Measurements from ENCODE around the gene AK8.

The AK8 gene

DNA sequence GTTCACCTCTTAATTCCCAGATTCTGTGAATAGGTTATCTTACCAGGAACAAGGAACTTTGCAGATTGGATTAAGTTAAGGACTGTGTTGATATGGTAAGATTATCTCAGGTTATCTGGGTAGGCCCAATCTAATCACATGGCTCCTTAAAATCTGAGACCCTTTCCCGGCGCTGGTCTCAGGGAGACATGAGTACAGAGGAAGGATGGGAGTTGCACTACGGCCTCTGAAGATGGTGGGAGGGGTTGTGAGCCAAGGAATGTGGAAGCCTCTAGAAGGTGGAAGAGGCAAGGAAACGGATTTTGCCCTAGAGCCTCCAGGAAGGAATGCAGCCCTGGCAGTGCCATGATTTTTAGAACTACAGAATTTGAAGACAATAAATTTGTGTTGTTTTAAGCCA is 95.1 kb downstream of the AK8 start:
- no peak overlapping the region for H3K27ac ChIP-seq (ENCODE audit: low read depth, low read length)
- H4K12ac ChIP-seq (ENCODE audit: low read depth, low read length) = no peak overlapping the region
- DNase-seq = no peak
- no peak overlapping the region for H3K4me3 ChIP-seq (ENCODE audit: low read depth, low read length)
- no peak overlapping the region for H3K9ac ChIP-seq (ENCODE audit: low read length)
- H3K79me1 ChIP-seq (ENCODE audit: low read length) = no peaks in the 10 kb centered on the region
- H3K14ac ChIP-seq (ENCODE audit: low read length) = no peak overlapping the region
- no peaks in the 10 kb centered on the region for H3K4me1 ChIP-seq (ENCODE audit: control insufficient read depth in 1 of 2, insufficient read depth in 2 of 2, low read length in 2 of 2)
- no peak overlapping the region for H2BK12ac ChIP-seq (ENCODE audit: low read length)
- H2BK120ac ChIP-seq (ENCODE audit: insufficient read depth, low read length, poor library complexity) = no peak overlapping the region
- H4K8ac ChIP-seq (ENCODE audit: low read depth, low read length) = no peak overlapping the region
- H3K79me2 ChIP-seq (ENCODE audit: control insufficient read depth, insufficient read depth, low read length, poor library complexity) = no peaks in the 10 kb centered on the region
- H3K4ac ChIP-seq (ENCODE audit: low read depth, low read length) = no peak overlapping the region
- H3K36me3 ChIP-seq (ENCODE audit: control insufficient read depth in 1 of 2, insufficient read depth in 2 of 2, low read length in 2 of 2) = no peaks in the 10 kb centered on the region
- no peak overlapping the region for H3K23ac ChIP-seq (ENCODE audit: low read length)
- H3K9me3 ChIP-seq (ENCODE audit: insufficient read depth, low read depth, low read length) = no peaks in the 10 kb centered on the region
- H2BK5ac ChIP-seq (ENCODE audit: low read depth, low read length, poor library complexity) = no peak overlapping the region
- no peak overlapping the region for H4K91ac ChIP-seq (ENCODE audit: low read depth, low read length)
- H2AK5ac ChIP-seq (ENCODE audit: low read length) = no peak overlapping the region
- no peak overlapping the region for H3K18ac ChIP-seq (ENCODE audit: low read length)
- H2AFZ ChIP-seq (ENCODE audit: insufficient read depth, low read length, poor library complexity) = no peak overlapping the region
- no peak overlapping the region for H3K4me2 ChIP-seq (ENCODE audit: low read length)
- no peaks in the 10 kb centered on the region for H3K27me3 ChIP-seq (ENCODE audit: insufficient read depth, low read length)
- WGBS (ENCODE audit: extremely low coverage, insufficient coverage, insufficient read length) = no CpG with 5 or more reads among the region's 4 CpGs

DNA sequence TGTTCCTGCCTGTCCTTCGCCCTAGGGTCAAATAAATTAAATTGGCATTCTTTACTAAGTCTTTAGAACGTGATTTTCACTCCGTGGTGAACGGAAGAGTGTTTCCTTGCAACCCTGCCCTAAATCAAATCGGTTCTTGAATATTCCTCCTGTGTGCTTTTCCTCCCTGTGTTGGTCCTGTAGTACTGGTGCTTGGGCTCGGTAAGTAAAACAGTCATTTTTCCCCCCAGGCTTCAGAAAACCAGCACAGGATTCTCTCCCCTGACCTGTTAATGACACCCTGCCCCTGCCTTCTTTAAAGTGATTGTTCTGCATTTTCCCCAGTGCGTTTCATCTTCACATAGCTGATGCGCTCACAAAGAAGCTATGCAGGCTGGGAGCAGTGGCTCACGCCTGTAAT is 96.0 kb downstream of the AK8 start:
- Histone ChIP-seq H3K4me1 (ENCODE audit: control insufficient read depth in 1 of 2, insufficient read depth in 2 of 2, low read length in 2 of 2) (no peaks in the 10 kb centered on the region), H2BK120ac (ENCODE audit: insufficient read depth, low read length, poor library complexity) (no peak overlapping the region), H3K4me3 (ENCODE audit: low read depth, low read length) (no peak overlapping the region), H2AK5ac (ENCODE audit: low read length) (no peak overlapping the region), H3K23ac (ENCODE audit: low read length) (no peak overlapping the region), H3K4me2 (ENCODE audit: low read length) (no peak overlapping the region), H3K14ac (ENCODE audit: low read length) (no peak overlapping the region), H2AFZ (ENCODE audit: insufficient read depth, low read length, poor library complexity) (no peak overlapping the region), H2BK12ac (ENCODE audit: low read length) (no peak overlapping the region), H4K8ac (ENCODE audit: low read depth, low read length) (no peak overlapping the region), H3K4ac (ENCODE audit: low read depth, low read length) (no peak overlapping the region), H3K27me3 (ENCODE audit: insufficient read depth, low read length) (no peaks in the 10 kb centered on the region), H4K91ac (ENCODE audit: low read depth, low read length) (no peak overlapping the region), H3K18ac (ENCODE audit: low read length) (no peak overlapping the region), H3K36me3 (ENCODE audit: control insufficient read depth in 1 of 2, insufficient read depth in 2 of 2, low read length in 2 of 2) (no peaks in the 10 kb centered on the region), H3K79me1 (ENCODE audit: low read length) (no peaks in the 10 kb centered on the region), H3K27ac (ENCODE audit: low read depth, low read length) (no peak overlapping the region), H2BK5ac (ENCODE audit: low read depth, low read length, poor library complexity) (no peak overlapping the region), H3K79me2 (ENCODE audit: control insufficient read depth, insufficient read depth, low read length, poor library complexity) (no peaks in the 10 kb centered on the region), H3K9me3 (ENCODE audit: insufficient read depth, low read depth, low read length) (peaks cover 2% of the 10 kb centered on the region), H3K9ac (ENCODE audit: low read length) (no peak overlapping the region), H4K12ac (ENCODE audit: low read depth, low read length) (no peak overlapping the region)
- peak; percentile 30 to 34 for DNase-seq
- WGBS (ENCODE audit: extremely low coverage, insufficient coverage, insufficient read length) = no CpG with 5 or more reads among the region's 9 CpGs

DNA sequence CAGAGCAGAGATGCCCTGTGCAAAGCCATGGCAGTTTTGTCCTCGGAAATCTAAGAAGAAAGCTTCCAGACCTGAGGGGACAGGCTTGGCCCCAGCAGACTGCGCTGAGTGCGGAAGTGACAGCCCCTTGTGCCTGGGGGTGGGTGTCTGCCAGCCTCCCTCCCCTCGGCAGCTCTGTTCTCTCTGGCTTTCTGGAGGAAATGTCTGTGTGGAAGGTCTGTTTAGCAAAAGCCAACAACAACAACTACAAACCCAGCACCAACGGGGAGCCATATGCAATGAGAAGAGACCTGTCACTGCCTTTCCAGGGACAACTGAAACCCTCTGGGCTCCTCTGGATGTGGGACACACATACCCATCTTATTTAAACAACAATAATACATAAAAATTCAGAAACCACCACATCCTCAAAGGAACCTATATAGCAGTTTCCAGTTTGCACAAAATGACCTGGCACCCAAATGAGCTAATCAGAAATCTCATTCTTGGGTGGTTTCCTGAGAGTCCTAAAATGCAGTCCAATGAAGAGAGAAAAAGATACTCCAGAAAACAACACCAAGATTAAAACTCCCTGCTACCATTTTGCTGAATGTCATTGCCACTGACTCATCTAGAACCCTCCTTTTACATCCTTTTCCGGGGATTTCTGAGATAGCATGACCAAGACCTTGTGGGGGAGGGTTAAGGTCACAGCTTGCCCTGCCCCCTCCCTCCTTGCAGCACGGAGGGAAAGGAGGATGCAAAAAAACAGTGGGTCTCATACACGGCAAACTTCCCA is 97.7 kb downstream of the AK8 start:
- Histone ChIP-seq H3K23ac (ENCODE audit: low read length) (no peak overlapping the region), H2BK5ac (ENCODE audit: low read depth, low read length, poor library complexity) (no peak overlapping the region), H3K4ac (ENCODE audit: low read depth, low read length) (no peak overlapping the region), H2AK5ac (ENCODE audit: low read length) (no peak overlapping the region), H2BK120ac (ENCODE audit: insufficient read depth, low read length, poor library complexity) (no peak overlapping the region), H2AFZ (ENCODE audit: insufficient read depth, low read length, poor library complexity) (no peak overlapping the region), H3K36me3 (ENCODE audit: control insufficient read depth in 1 of 2, insufficient read depth in 2 of 2, low read length in 2 of 2) (no peaks in the 10 kb centered on the region), H3K79me1 (ENCODE audit: low read length) (no peaks in the 10 kb centered on the region), H3K4me3 (ENCODE audit: low read depth, low read length) (no peak overlapping the region), H2BK12ac (ENCODE audit: low read length) (no peak overlapping the region), H4K12ac (ENCODE audit: low read depth, low read length) (no peak overlapping the region), H3K9ac (ENCODE audit: low read length) (peak overlapping the region; percentile 7), H3K9me3 (ENCODE audit: insufficient read depth, low read depth, low read length) (peaks cover 3% of the 10 kb centered on the region), H3K4me2 (ENCODE audit: low read length) (no peak overlapping the region), H3K18ac (ENCODE audit: low read length) (no peak overlapping the region), H3K4me1 (ENCODE audit: control insufficient read depth in 1 of 2, insufficient read depth in 2 of 2, low read length in 2 of 2) (no peaks in the 10 kb centered on the region), H3K14ac (ENCODE audit: low read length) (no peak overlapping the region), H4K91ac (ENCODE audit: low read depth, low read length) (no peak overlapping the region), H3K27ac (ENCODE audit: low read depth, low read length) (no peak overlapping the region), H3K79me2 (ENCODE audit: control insufficient read depth, insufficient read depth, low read length, poor library complexity) (no peaks in the 10 kb centered on the region), H4K8ac (ENCODE audit: low read depth, low read length) (no peak overlapping the region), H3K27me3 (ENCODE audit: insufficient read depth, low read length) (no peaks in the 10 kb centered on the region)
- WGBS (ENCODE audit: extremely low coverage, insufficient coverage, insufficient read length) = no CpG with 5 or more reads among the region's 8 CpGs
- no peak for DNase-seq

DNA sequence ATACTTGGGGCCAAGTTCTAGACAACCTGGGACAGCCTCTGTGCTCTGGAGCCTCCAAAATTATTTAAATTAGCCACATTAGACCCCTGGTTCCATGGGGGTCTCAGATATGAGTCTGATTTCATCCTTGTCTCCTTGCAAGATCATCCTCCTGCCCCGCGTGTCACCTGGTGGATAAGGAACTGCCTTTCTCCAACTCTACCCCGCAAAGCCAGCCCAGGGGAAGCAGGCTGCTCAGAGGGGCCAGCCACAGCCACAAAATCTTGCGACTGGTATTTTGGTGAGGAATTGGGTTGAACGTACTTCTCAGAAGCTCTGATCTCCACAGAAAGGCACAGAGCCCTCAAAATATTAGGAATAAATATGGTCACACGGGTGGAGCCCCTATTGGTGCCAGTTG is 101.2 kb downstream of the AK8 start:
- no peaks in the 10 kb centered on the region for H3K4me1 ChIP-seq (ENCODE audit: control insufficient read depth in 1 of 2, insufficient read depth in 2 of 2, low read length in 2 of 2)
- H2BK5ac ChIP-seq (ENCODE audit: low read depth, low read length, poor library complexity) = no peak overlapping the region
- H3K9me3 ChIP-seq (ENCODE audit: insufficient read depth, low read depth, low read length) = peaks cover 5% of the 10 kb centered on the region
- no peak overlapping the region for H3K14ac ChIP-seq (ENCODE audit: low read length)
- no peak overlapping the region for H4K91ac ChIP-seq (ENCODE audit: low read depth, low read length)
- no peak overlapping the region for H3K9ac ChIP-seq (ENCODE audit: low read length)
- no peak overlapping the region for H3K4ac ChIP-seq (ENCODE audit: low read depth, low read length)
- no peak overlapping the region for H3K18ac ChIP-seq (ENCODE audit: low read length)
- H2BK120ac ChIP-seq (ENCODE audit: insufficient read depth, low read length, poor library complexity) = no peak overlapping the region
- no peak overlapping the region for H2AFZ ChIP-seq (ENCODE audit: insufficient read depth, low read length, poor library complexity)
- H3K36me3 ChIP-seq (ENCODE audit: control insufficient read depth in 1 of 2, insufficient read depth in 2 of 2, low read length in 2 of 2) = no peaks in the 10 kb centered on the region
- H3K4me2 ChIP-seq (ENCODE audit: low read length) = no peak overlapping the region
- DNase-seq = no peak
- no peaks in the 10 kb centered on the region for H3K79me1 ChIP-seq (ENCODE audit: low read length)
- no peak overlapping the region for H2BK12ac ChIP-seq (ENCODE audit: low read length)
- no peaks in the 10 kb centered on the region for H3K27me3 ChIP-seq (ENCODE audit: insufficient read depth, low read length)
- H3K4me3 ChIP-seq (ENCODE audit: low read depth, low read length) = no peak overlapping the region
- no peaks in the 10 kb centered on the region for H3K79me2 ChIP-seq (ENCODE audit: control insufficient read depth, insufficient read depth, low read length, poor library complexity)
- no CpG with 5 or more reads among the region's 6 CpGs for WGBS (ENCODE audit: extremely low coverage, insufficient coverage, insufficient read length)
- H4K12ac ChIP-seq (ENCODE audit: low read depth, low read length) = no peak overlapping the region
- no peak overlapping the region for H4K8ac ChIP-seq (ENCODE audit: low read depth, low read length)
- no peak overlapping the region for H3K23ac ChIP-seq (ENCODE audit: low read length)
- no peak overlapping the region for H3K27ac ChIP-seq (ENCODE audit: low read depth, low read length)
- no peak overlapping the region for H2AK5ac ChIP-seq (ENCODE audit: low read length)
